CD4-positive, alpha-beta T cell treated with Interleukin-21 for 1 hour (primary cell): ENCODE results near the gene ARHGAP11A.
"Not testable (repeated sequence)": the region's sequence is repeated elsewhere in the genome, so short reads cannot be mapped to it uniquely, and the experiment has no call there.

Experiments
- DNase-seq: peaks from one replicate; pipeline ENCODE4 v3.0.0-alpha.2; 2020

ARHGAP11A gene

GRCh38 chr15:32615051-32615870 lies at the start of gene ARHGAP11A:
Gene ARHGAP11A (plus strand): TSS chr15:32615504. CDS start chr15:32616212, 708 bp downstream.
- DNase-seq = peak; percentile 90

- not testable (repeated sequence) for DNase-seq
Observed at GRCh38 chr15:32568988-32569387, 46.3 kb upstream of the ARHGAP11A start.

GRCh38 chr15:32578482-32578881 lies 36.8 kb upstream of the ARHGAP11A start:
- DNase-seq = not testable (repeated sequence)

- DNase-seq = not testable (repeated sequence)
Observed at GRCh38 chr15:32585844-32586243, 29.5 kb upstream of the ARHGAP11A start.

- not testable (repeated sequence) for DNase-seq
Observed at GRCh38 chr15:32593151-32593550, 22.2 kb upstream of the ARHGAP11A start, which contains the start of gene GOLGA8N. Gene GOLGA8N (plus strand): TSS chr15:32593456.

GRCh38 chr15:32609518-32609917 lies 5.8 kb upstream of the ARHGAP11A start:
- DNase-seq = not testable (repeated sequence)

- peak; percentile 41 for DNase-seq
Observed at GRCh38 chr15:32610719-32611118, 4.6 kb upstream of the ARHGAP11A start.

- not testable (repeated sequence) for DNase-seq
Observed at GRCh38 chr15:32614712-32615050, 623 bp upstream of the ARHGAP11A start.

- DNase-seq = peak; percentile 21
Observed at GRCh38 chr15:32615871-32616426, 645 bp downstream of the ARHGAP11A start.

- DNase-seq = no peak
Observed at GRCh38 chr15:32636410-32636809, 21.1 kb downstream of the ARHGAP11A start.

GRCh38 chr15:32636908-32637567 lies 21.7 kb downstream of the ARHGAP11A start:
- no peak for DNase-seq

- DNase-seq = no peak
Observed at GRCh38 chr15:32637704-32638103, 22.4 kb downstream of the ARHGAP11A start.

- no peak for DNase-seq
Observed at GRCh38 chr15:32641517-32642059, 26.3 kb downstream of the ARHGAP11A start, which contains the start of gene SCG5. Gene SCG5 (plus strand): TSS chr15:32641710. CDS start chr15:32643593, 1,883 bp downstream.

GRCh38 chr15:32642667-32643435 lies 27.5 kb downstream of the ARHGAP11A start:
- DNase-seq = no peak

- no peak for DNase-seq
Observed at GRCh38 chr15:32643907-32644445, 28.7 kb downstream of the ARHGAP11A start.

GRCh38 chr15:32646291-32646690 lies 31.0 kb downstream of the ARHGAP11A start:
- DNase-seq = no peak

- no peak for DNase-seq
Observed at GRCh38 chr15:32649342-32649741, 34.0 kb downstream of the ARHGAP11A start.

GRCh38 chr15:32651229-32651837 lies 36.0 kb downstream of the ARHGAP11A start:
- peak; percentile 57 for DNase-seq

GRCh38 chr15:32652178-32652577 lies 36.9 kb downstream of the ARHGAP11A start:
- no peak for DNase-seq

GRCh38 chr15:32656091-32656490 lies 40.8 kb downstream of the ARHGAP11A start:
- DNase-seq = no peak

- DNase-seq = no peak
Observed at GRCh38 chr15:32656496-32656895, 41.2 kb downstream of the ARHGAP11A start.
